GM12878 (cell line): ENCODE data around the gene MYL7. TPM values are rescaled to one million over a fixed set of nuclear protein-coding genes. Genes with fewer than 3 reads are reported as not detected.

Experiments used
- ATAC-seq: fragments of 200-7000 bp; cut with Tn5 transposase; 3 replicates; pipeline ENCODE4 v1.9.1; 2020; ENCODE audit warnings: mild to moderate bottlenecking, moderate library complexity
- BruUV-seq: library from RNA; stranded (reverse); fragments of 400-500 nt; replicated peaks from 2 replicates; lab custom pipeline; 2021; lab: Mats Ljungman, UMichigan
- CTCF ChIA-PET: fragments of 300-600 bp; sonication (Branson Sonifier 250); formaldehyde crosslinking; extraction: SDS; loops from one replicate; lab custom pipeline; 2021; ENCODE audit warnings: inconsistent platforms; lab: Yijun Ruan, JAX
- POLR2A ChIA-PET: fragments of 350-600 bp; formaldehyde crosslinking; extraction: SDS; loops from one replicate; lab custom pipeline; 2021; ENCODE audit warnings: inconsistent platforms; lab: Charles Lee
- RAD21 ChIA-PET: fragments of 300-600 bp; sonication (Branson Sonifier 250); formaldehyde crosslinking; loops from one replicate; lab custom pipeline; 2023; ENCODE audit warnings: antibody characterized with exemption; ENCODE audit not compliant: unreplicated experiment; lab: Charles Lee
- SMC1A ChIA-PET: fragments of 300-600 bp; sonication (Branson Sonifier 250); formaldehyde crosslinking; loops from one replicate; lab custom pipeline; 2023; ENCODE audit not compliant: unreplicated experiment, uncharacterized antibody; lab: Charles Lee
- DNase-seq: peaks from one replicate; pipeline ENCODE4 v3.0.0-alpha.2; 2011; ENCODE audit warnings: low read depth, low spot score
- FAIRE-seq: peaks from 3 replicates; lab custom pipeline; 2011; peaks lifted over from hg19 to GRCh38; lab: Jason Lieb, UNC
- H2AFZ ChIP-seq: 2 replicates; pipeline ENCODE4 v1.6.0; 2011; ENCODE audit warnings: low read depth, low read length, control low read depth; ENCODE audit not compliant: control insufficient read depth
- H3K27ac ChIP-seq: 2 replicates; pipeline ENCODE4 v1.5.1; 2011; ENCODE audit warnings: control low read depth; ENCODE audit not compliant: control insufficient read depth, insufficient read depth
- H3K27me3 ChIP-seq, 2 experiments: replicated peaks in 1 of 2; 2 replicates each; pipeline versions ENCODE4 v1.6.0 to v1.6.1; 2011; ENCODE audit warnings: low read length in 1 of 2; ENCODE audit not compliant: control insufficient read depth in 2 of 2, insufficient read depth in 2 of 2
- H3K36me3 ChIP-seq, 2 experiments: 2 replicates each; pipeline ENCODE4 v1.5.1; 2011; ENCODE audit warnings: low read length in 1 of 2; ENCODE audit not compliant: control insufficient read depth in 2 of 2, insufficient read depth in 2 of 2
- H3K4me1 ChIP-seq: 2 replicates; pipeline ENCODE4 v1.6.1; 2011; ENCODE audit warnings: mild to moderate bottlenecking, low read length, moderate library complexity, mixed read lengths; ENCODE audit not compliant: control insufficient read depth, insufficient read depth
- H3K4me2 ChIP-seq: 2 replicates; pipeline ENCODE4 v1.6.0; 2011; ENCODE audit warnings: control low read depth; ENCODE audit not compliant: control insufficient read depth, insufficient read depth
- H3K4me3 ChIP-seq: fragments of 200-600 bp; sonication (generic); 2 replicates; pipeline ENCODE4 v1.5.1; 2016
- H3K79me2 ChIP-seq: 2 replicates; pipeline ENCODE4 v1.6.0; 2011; ENCODE audit warnings: low read length; ENCODE audit not compliant: control insufficient read depth, insufficient read depth
- H3K9ac ChIP-seq: 2 replicates; pipeline ENCODE4 v1.8.0; 2011; ENCODE audit warnings: low read length, control low read depth, mixed read lengths; ENCODE audit not compliant: control insufficient read depth, insufficient read depth
- H3K9me3 ChIP-seq: replicated peaks from 3 replicates; pipeline ENCODE4 v1.5.1; 2011; ENCODE audit warnings: mild to moderate bottlenecking, low read length; ENCODE audit not compliant: control insufficient read depth, insufficient read depth
- H4K20me1 ChIP-seq: 2 replicates; pipeline ENCODE4 v1.6.0; 2011; ENCODE audit not compliant: control insufficient read depth, insufficient read depth
- MEF2A ChIP-seq: IDR thresholded peaks from 2 replicates; pipeline ENCODE4 v1.6.1; 2011; ENCODE audit warnings: low read depth, mild to moderate bottlenecking, low read length, moderate library complexity; ENCODE audit not compliant: insufficient read depth
- MTA2 ChIP-seq: fragments of 450-650 bp; IDR thresholded peaks from 2 replicates; pipeline ENCODE4 v1.6.1; 2016; ENCODE audit warnings: low read depth, mild to moderate bottlenecking, moderate library complexity
- MYC ChIP-seq: IDR thresholded peaks from 2 replicates; pipeline ENCODE4 v1.6.1; 2011; ENCODE audit warnings: mild to moderate bottlenecking, low read length, moderate library complexity, inconsistent platforms; ENCODE audit not compliant: insufficient read depth, insufficient replicate concordance, insufficient read length, severe bottlenecking
- NFIC ChIP-seq: IDR thresholded peaks from 2 replicates; pipeline ENCODE4 v1.6.1; 2012; ENCODE audit warnings: low read depth, mild to moderate bottlenecking, inconsistent platforms, low read length, moderate library complexity
- PAX5 ChIP-seq: IDR thresholded peaks from 2 replicates; pipeline ENCODE4 v1.6.1; 2011; ENCODE audit warnings: low read depth, low read length, borderline replicate concordance
- PBX3 ChIP-seq: IDR thresholded peaks from 2 replicates; pipeline ENCODE4 v1.6.1; 2011; ENCODE audit warnings: mild to moderate bottlenecking, low read depth, low read length, moderate library complexity; ENCODE audit not compliant: insufficient replicate concordance
- RFX5 ChIP-seq: IDR thresholded peaks from 2 replicates; pipeline ENCODE4 v1.6.1; 2011; ENCODE audit warnings: low read depth, low read length, improper control_type of control experiment
- SPI1 ChIP-seq: IDR thresholded peaks from 2 replicates; pipeline ENCODE4 v1.6.1; 2011; ENCODE audit warnings: low read depth, mild to moderate bottlenecking, low read length, moderate library complexity, borderline replicate concordance; ENCODE audit not compliant: insufficient read depth
- TARDBP ChIP-seq: IDR thresholded peaks from 2 replicates; pipeline ENCODE4 v1.6.1; 2016; ENCODE audit warnings: borderline replicate concordance
- TBL1XR1 ChIP-seq: IDR thresholded peaks from 2 replicates; pipeline ENCODE4 v1.6.1; 2012; ENCODE audit warnings: low read depth, low read length, improper control_type of control experiment
- TCF12 ChIP-seq: IDR thresholded peaks from 2 replicates; pipeline ENCODE4 v1.6.1; 2011; ENCODE audit warnings: low read depth, mild to moderate bottlenecking, low read length
- TCF3 ChIP-seq: IDR thresholded peaks from 2 replicates; pipeline ENCODE4 v1.6.1; 2012; ENCODE audit warnings: low read depth, mild to moderate bottlenecking, low read length, borderline replicate concordance; ENCODE audit not compliant: insufficient read depth
- YBX1 ChIP-seq: fragments of 450-650 bp; IDR thresholded peaks from 2 replicates; pipeline ENCODE4 v1.6.1; 2016; ENCODE audit warnings: antibody characterized with exemption
- WGBS: methylation state at CpG from one replicate; pipeline ENCODE4 v1.1.6; 2016; ENCODE audit warnings: low lambda C conversion rate; ENCODE audit not compliant: insufficient replicate concordance, insufficient coverage; ENCODE audit errors: missing lambda C conversion rate; 5-methylcytosine and 5-hydroxymethylcytosine counted together
- in situ Hi-C: fragments of 300-500 bp; cut with MboI; formaldehyde crosslinking; loops from 9 replicates; pipeline ENCODE4 v1.14.3; 2018; ENCODE audit warnings: mixed read lengths
- intact Hi-C: fragments of 100-400 bp; cut with micrococcal nuclease; formaldehyde crosslinking; loops from one replicate; pipeline ENCODE4 v1.14.2; 2022; ENCODE audit not compliant: unreplicated experiment
- polyA plus RNA-seq, 11 experiments: library from polyadenylated mRNA; depleted of rRNA in 4 of 11; unstranded in 6 of 11; stranded (reverse) in 5 of 11; fragments of >200 nt; fragmentation: Nextera tagmentation in 4 of 11; fragmentation: Illumina TruSeq in 1 of 11; extraction: Ambion mirVana in 4 of 11; extraction: Trizol in 1 of 11; gene quantifications; 1 replicate in 1 of 11; 2 replicates in 10 of 11; pipeline versions ENCODE4 v1.2.1 to v1.2.3, GENCODE V29; 2011 to 2016; ENCODE audit warnings: inconsistent platforms in 2 of 11, missing spikeins in 2 of 11, low read depth in 1 of 11
- total RNA-seq, 4 experiments: library from RNA; depleted of rRNA in 3 of 4; stranded (reverse); fragments of >200 nt in 3 of 4; fragmentation: Illumina TruSeq in 1 of 4; extraction: Trizol in 1 of 4; gene quantifications; 2 replicates each; pipeline versions ENCODE4 v1.2.1 to v1.2.3, GENCODE V29; 2013 to 2021
- TF ChIP-seq, protein P1 (sequence below): fragments of 450-650 bp; conservative IDR thresholded peaks from 2 replicates; pipeline ENCODE4 v1.6.1; 2017; ENCODE audit warnings: mild to moderate bottlenecking, moderate library complexity

Gene MYL7
- total and polyA plus RNA-seq, 10 of the 15 experiments (the other 5 are each of a cell fraction or from before 2014, with no cell fraction given) = 1.9 TPM; not detected in 9

DNA sequence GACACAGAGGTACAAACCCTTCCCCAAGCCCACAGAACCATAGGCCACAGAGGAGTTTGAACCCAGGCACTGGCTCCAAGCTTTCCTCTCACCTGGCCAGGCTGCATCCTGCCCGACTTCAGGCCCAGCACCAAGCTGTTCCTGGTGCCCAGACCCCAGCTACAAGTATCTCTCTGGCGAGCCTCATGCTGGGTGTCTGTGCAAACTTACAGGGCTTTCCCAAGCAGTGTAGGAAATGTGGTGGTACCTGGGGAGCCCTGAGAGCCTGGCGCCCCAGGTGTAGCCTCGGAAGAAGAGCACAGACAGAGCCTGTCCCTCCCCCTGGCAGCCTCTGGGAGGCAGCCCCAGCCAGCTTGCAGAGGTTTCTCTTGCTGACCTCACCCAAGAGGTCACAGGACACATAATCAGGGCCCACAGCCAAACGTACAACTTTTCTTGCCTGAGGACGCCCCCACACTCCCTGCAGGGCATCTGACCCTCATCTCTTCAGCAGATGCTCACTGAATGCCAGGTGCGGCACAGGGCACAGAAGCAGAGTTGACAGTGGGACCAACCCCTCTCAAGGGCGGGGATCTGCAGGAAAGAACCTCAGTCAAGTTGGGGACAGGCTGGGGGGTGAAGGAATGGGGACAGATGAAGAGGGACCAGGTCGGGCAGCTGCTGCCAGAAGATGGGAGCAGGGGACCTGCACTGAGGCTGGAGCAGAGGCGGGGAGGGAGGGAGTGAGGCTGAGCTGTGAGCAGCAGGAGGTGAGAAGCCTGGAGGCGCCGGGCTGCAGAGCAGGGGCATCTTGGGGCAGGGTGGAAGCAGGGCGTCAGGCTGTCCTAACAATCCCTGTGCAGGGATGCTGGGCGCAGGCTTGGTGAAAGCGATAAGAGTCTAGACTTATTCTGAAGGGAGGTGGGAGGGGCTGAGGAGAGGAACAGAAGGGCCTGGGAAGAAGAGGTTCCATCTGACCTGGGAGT is 16.3 kb upstream of the MYL7 start (continued):
- TF ChIP-seq PBX3 = no peak
- no peak for TF ChIP-seq MYC
- TF ChIP-seq TCF12 = no peak
- no peak for TF ChIP-seq NFIC
- no peak for TF ChIP-seq MEF2A

DNA sequence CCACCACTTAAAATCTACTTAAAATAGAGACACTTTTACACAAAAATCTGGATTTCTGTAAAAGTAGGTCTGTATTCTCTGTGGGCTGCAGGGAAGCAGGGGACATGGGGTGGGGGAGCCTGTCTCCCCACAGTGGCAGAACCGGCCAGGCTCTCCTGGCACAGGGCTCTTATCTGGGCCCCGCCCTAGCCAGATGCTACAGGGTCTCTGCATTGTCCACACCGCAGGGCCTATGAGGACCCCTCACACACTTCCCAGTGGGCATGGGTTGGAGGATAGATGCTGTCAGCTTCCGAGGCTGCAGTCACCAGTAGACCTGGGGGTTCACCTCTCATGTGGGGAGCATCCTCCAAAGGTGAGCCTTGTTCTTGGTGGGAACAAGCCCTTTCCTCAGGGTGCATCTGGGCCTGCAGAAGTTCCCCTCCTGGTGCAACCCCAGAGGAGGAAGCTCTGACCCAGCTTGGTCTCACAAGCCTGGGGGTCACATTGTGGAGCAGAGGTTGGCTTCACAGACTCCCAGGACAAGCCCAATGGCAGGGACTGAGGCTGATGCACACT is 15.4 kb upstream of the MYL7 start:
- DNase-seq (no peak), ATAC-seq (no peak), FAIRE-seq (no peak)
- in situ Hi-C loops = no loop called here
- no peaks in the 10 kb centered on the region for H3K9me3 ChIP-seq
- H3K27ac ChIP-seq = no peak overlapping the region
- ChIA-PET SMC1A (no interaction called here), RAD21 (no interaction called here), CTCF (no interaction called here), POLR2A (no interaction called here)
- TF ChIP-seq TARDBP (no peak), PAX5 (no peak), TBL1XR1 (no peak), TCF3 (no peak), RFX5 (no peak), MTA2 (no peak), SPI1 (no peak), YBX1 (no peak)
- TF ChIP-seq, protein P1, sequence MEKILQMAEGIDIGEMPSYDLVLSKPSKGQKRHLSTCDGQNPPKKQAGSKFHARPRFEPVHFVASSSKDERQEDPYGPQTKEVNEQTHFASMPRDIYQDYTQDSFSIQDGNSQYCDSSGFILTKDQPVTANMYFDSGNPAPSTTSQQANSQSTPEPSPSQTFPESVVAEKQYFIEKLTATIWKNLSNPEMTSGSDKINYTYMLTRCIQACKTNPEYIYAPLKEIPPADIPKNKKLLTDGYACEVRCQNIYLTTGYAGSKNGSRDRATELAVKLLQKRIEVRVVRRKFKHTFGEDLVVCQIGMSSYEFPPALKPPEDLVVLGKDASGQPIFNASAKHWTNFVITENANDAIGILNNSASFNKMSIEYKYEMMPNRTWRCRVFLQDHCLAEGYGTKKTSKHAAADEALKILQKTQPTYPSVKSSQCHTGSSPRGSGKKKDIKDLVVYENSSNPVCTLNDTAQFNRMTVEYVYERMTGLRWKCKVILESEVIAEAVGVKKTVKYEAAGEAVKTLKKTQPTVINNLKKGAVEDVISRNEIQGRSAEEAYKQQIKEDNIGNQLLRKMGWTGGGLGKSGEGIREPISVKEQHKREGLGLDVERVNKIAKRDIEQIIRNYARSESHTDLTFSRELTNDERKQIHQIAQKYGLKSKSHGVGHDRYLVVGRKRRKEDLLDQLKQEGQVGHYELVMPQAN = no peak
- BruUV-seq = no TSS peak
- no peak overlapping the region for H3K9ac ChIP-seq
- no peak overlapping the region for H3K4me3 ChIP-seq
- no peaks in the 10 kb centered on the region for H3K4me1 ChIP-seq
- no peaks in the 10 kb centered on the region for H3K36me3 ChIP-seq
- 8% methylated on average over 4 of the region's 4 CpGs for WGBS
- H3K4me2 ChIP-seq = no peak overlapping the region
- intact Hi-C loops = no loop called here
- no peaks in the 10 kb centered on the region for H4K20me1 ChIP-seq
- H3K27me3 ChIP-seq = no peaks in the 10 kb centered on the region; a peak in 2 of 4 replicates
- no peaks in the 10 kb centered on the region for H3K79me2 ChIP-seq
- H2AFZ ChIP-seq = no peak overlapping the region
